HG03442 (cell line): ENCODE data around the gene USP17L20.
"Not testable (repeated sequence)": the region's sequence is repeated elsewhere in the genome, so short reads cannot be mapped to it uniquely, and the experiment has no call there.

Source experiments
- ATAC-seq: cut with Tn5 transposase; IDR thresholded peaks from one replicate; pipeline ENCODE4 v1.9.1; 2021; ENCODE audit warnings: mild to moderate bottlenecking, moderate library complexity; ENCODE audit not compliant: unreplicated experiment

USP17L20 gene, protein sequence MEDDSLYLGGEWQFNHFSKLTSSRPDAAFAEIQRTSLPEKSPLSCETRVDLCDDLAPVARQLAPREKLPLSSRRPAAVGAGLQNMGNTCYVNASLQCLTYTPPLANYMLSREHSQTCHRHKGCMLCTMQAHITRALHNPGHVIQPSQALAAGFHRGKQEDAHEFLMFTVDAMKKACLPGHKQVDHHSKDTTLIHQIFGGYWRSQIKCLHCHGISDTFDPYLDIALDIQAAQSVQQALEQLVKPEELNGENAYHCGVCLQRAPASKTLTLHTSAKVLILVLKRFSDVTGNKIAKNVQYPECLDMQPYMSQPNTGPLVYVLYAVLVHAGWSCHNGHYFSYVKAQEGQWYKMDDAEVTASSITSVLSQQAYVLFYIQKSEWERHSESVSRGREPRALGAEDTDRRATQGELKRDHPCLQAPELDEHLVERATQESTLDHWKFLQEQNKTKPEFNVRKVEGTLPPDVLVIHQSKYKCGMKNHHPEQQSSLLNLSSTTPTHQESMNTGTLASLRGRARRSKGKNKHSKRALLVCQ

DNA sequence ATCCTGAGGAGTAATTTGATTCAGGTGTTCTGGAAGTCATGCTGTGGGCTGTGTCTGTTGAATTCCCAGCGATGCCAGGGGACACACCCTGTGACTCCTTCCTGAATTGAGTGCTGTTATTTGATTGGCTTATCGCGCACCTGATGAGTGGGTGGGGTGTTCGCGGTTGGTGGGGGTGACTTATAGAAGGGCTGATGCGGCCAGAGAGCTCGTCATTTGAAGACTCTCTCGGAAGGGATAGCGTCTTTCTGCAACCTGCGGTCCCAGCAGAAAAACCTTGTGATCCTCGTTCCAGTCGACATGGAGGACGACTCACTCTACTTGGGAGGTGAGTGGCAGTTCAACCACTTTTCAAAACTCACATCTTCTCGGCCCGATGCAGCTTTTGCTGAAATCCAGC lies at the start of gene USP17L20:
USP17L20 (plus strand) TSS at position 301 of the 400 bp plus-strand sequence; CDS start at position 301, 0 bp downstream.
- ATAC-seq, result not testable (repeated sequence)

DNA sequence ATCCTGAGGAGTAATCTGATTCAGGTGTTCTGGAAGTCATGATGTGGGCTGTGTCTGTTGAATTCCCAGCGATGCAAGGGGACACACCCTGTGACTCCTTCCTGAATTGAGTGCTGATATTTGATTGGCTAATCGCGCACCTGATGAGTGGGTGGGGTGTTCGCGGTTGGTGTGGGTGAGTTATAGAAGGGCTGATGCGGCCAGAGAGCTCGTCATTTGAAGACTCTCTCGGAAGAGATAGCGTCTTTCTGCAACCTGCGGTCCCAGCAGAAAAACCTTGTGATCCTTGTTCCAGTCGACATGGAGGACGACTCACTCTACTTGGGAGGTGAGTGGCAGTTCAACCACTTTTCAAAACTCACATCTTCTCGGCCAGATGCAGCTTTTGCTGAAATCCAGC lies 47.6 kb upstream of the USP17L20 start, which contains the start of gene USP17L10:
USP17L10 (plus strand) TSS at position 301 of the 400 bp plus-strand sequence; CDS start at position 301, 0 bp downstream.
- ATAC-seq, result not testable (repeated sequence)

DNA sequence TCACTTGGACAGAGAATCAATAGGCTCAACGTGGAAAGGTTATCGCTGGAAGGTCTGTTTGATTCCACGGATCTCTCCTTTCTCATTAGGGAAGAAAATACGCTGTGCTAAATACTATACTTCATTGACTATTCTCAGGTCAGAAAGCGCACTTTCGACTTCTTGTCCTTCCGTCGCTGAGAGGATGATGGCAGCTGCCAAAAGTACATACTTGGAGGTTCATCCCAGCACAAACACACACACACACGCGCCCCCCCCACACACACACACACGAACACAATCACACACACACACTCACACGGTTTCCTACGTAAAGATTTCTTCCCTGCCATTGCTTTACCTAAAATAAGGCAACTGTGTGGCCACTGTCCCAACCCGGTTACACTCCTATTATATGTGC lies 43.2 kb upstream of the USP17L20 start:
- not testable (repeated sequence) for ATAC-seq

- not testable (repeated sequence) for ATAC-seq
Observed at GRCh38 chr4:9215105-9215504, 42.8 kb upstream of the USP17L20 start, which contains the start of gene USP17L11. Gene USP17L11, plus strand, starts transcription at chr4:9215405. Its CDS starts 0 bp downstream, at chr4:9215405.

- ATAC-seq, result not testable (repeated sequence)
Observed at GRCh38 chr4:9219852-9220251, 38.1 kb upstream of the USP17L20 start, which contains the start of gene USP17L12. Gene USP17L12, plus strand, starts transcription at chr4:9220152. Its CDS starts 0 bp downstream, at chr4:9220152.

- ATAC-seq, result not testable (repeated sequence)
Observed at GRCh38 chr4:9224596-9224995, 33.3 kb upstream of the USP17L20 start, which contains the start of gene USP17L13. Gene USP17L13, plus strand, starts transcription at chr4:9224896. Its CDS starts 0 bp downstream, at chr4:9224896.

DNA sequence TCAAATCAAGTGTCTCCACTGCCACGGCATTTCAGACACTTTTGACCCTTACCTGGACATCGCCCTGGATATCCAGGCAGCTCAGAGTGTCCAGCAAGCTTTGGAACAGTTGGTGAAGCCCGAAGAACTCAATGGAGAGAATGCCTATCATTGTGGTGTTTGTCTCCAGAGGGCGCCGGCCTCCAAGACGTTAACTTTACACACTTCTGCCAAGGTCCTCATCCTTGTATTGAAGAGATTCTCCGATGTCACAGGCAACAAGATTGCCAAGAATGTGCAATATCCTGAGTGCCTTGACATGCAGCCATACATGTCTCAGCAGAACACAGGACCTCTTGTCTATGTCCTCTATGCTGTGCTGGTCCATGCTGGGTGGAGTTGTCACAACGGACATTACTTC lies 27.7 kb upstream of the USP17L20 start:
- not testable (repeated sequence) for ATAC-seq

GRCh38 chr4:9234085-9234484 lies 23.8 kb upstream of the USP17L20 start, which contains the start of gene USP17L15:
Gene USP17L15, plus strand, starts transcription at chr4:9234385. Its CDS starts 0 bp downstream, at chr4:9234385.
- ATAC-seq, result not testable (repeated sequence)

GRCh38 chr4:9238461-9238860 lies 19.5 kb upstream of the USP17L20 start:
- not testable (repeated sequence) for ATAC-seq

DNA sequence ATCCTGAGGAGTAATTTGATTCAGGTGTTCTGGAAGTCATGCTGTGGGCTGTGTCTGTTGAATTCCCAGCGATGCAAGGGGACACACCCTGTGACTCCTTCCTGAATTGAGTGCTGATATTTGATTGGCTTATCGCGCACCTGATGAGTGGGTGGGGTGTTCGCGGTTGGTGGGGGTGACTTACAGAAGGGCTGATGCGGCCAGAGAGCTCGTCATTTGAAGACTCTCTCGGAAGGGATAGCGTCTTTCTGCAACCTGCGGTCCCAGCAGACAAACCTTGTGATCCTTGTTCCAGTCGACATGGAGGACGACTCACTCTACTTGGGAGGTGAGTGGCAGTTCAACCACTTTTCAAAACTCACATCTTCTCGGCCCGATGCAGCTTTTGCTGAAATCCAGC lies 14.3 kb upstream of the USP17L20 start, which contains the start of gene USP17L17:
USP17L17 (plus strand) TSS at position 301 of the 400 bp plus-strand sequence; CDS start at position 301, 0 bp downstream.
- not testable (repeated sequence) for ATAC-seq

- not testable (repeated sequence) for ATAC-seq
Observed at GRCh38 chr4:9247953-9248680, 9.8 kb upstream of the USP17L20 start, which contains the start of gene USP17L18. Gene USP17L18, plus strand, starts transcription at chr4:9248630. Its CDS starts 0 bp downstream, at chr4:9248630.

GRCh38 chr4:9253078-9253477 lies 4.8 kb upstream of the USP17L20 start, which contains the start of gene USP17L19:
Gene USP17L19, plus strand, starts transcription at chr4:9253378. Its CDS starts 0 bp downstream, at chr4:9253378.
- ATAC-seq, result not testable (repeated sequence)

DNA sequence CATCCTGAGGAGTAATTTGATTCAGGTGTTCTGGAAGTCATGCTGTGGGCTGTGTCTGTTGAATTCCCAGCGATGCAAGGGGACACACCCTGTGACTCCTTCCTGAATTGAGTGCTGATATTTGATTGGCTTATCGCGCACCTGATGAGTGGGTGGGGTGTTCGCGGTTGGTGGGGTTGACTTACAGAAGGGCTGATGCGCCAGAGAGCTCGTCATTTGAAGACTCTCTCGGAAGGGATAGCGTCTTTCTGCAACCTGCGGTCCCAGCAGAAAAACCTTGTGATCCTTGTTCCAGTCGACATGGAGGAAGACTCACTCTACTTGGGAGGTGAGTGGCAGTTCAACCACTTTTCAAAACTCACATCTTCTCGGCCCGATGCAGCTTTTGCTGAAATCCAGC lies 4.6 kb downstream of the USP17L20 start, which contains the start of gene USP17L21:
USP17L21 (plus strand) TSS at position 301 of the 400 bp plus-strand sequence; CDS start at position 301, 0 bp downstream.
- not testable (repeated sequence) for ATAC-seq

DNA sequence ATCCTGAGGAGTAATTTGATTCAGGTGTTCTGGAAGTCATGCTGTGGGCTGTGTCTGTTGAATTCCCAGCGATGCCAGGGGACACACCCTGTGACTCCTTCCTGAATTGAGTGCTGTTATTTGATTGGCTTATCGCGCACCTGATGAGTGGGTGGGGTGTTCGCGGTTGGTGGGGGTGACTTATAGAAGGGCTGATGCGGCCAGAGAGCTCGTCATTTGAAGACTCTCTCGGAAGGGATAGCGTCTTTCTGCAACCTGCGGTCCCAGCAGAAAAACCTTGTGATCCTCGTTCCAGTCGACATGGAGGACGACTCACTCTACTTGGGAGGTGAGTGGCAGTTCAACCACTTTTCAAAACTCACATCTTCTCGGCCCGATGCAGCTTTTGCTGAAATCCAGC lies 9.4 kb downstream of the USP17L20 start, which contains the start of gene USP17L22:
USP17L22 (plus strand) TSS at position 301 of the 400 bp plus-strand sequence; CDS start at position 301, 0 bp downstream.
- ATAC-seq, result not testable (repeated sequence)

DNA sequence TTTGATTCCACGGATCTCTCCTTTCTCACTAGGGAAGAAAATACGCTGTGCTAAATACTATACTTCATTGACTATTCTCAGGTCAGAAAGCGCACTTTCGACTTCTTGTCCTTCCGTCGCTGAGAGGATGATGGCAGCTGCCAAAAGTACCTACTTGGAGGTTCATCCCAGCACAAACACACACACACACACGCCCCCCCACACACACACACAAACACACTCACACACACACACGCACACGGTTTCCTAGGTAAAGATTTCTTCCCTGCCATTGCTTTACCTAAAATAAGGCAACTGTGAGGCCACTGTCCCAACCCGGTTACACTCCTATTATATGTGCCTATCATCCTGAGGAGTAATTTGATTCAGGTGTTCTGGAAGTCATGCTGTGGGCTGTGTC lies 13.8 kb downstream of the USP17L20 start:
- not testable (repeated sequence) for ATAC-seq
